ENCODE data around the gene HNRNPUL2. TPM values are rescaled to one million over a fixed set of nuclear protein-coding genes. Genes with fewer than 3 reads are reported as not detected.

Gene HNRNPUL2
- polyA plus RNA-seq, 2 donors: 27.5 to 27.9 TPM

DNA sequence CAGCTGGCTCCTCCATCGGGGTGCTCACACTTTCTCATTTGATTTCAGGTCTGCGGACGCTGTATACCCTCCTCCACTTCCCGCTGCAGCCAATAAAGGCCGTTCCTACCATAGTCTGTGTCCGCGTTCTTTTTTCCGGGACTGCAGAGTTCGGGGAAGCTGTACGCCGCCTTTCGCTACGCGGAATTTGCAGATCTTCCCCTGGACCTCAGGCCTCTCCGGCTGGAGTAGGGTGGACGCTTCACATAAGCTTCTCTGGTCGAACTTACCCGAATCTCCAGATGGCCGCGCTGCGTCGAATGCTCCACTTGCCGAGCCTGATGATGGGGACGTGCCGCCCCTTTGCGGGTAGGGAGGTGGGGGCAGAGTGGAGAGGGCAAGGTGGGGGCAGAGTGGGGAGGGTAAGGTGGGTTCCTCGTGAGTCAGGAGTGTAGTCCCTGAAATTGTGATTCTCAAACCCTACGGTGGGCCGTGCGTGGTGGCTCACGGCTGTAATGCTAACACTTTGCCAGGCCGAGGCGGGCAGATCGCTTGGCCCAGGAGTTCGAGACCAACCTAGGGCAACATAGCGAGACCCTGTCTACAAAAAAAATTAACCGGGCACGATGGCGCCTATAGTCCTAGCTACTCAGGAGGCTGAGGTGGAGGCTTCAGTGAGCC, 61.5 kb downstream of the HNRNPUL2 start:
- Histone ChIP-seq H3K9me3 (ENCODE audit: control insufficient read depth in 2 of 2, insufficient read depth in 1 of 2, low read depth in 1 of 2, low read length in 1 of 2) (no peaks in the 10 kb centered on the region), H3K4me1 (ENCODE audit: control insufficient read depth in 2 of 2, insufficient read depth in 2 of 2, low read length in 1 of 2) (peaks cover 4 to 10% of the 10 kb centered on the region in 2 donors), H3K4me3 (ENCODE audit: low read depth in 1 of 2, low read length in 2 of 2) (peak overlapping the region; percentile 82 to 91), H3K27ac (ENCODE audit: low read depth in 2 of 2, low read length in 1 of 2) (peak overlapping the region; percentile 87 to 97), H3K27me3 (ENCODE audit: control insufficient read depth in 1 of 2, insufficient read depth in 2 of 2, low read length in 2 of 2) (no peaks in the 10 kb centered on the region), H3K36me3 (ENCODE audit: control insufficient read depth in 2 of 2, insufficient read depth in 2 of 2, low read length in 1 of 2) (peaks cover 3 to 5% of the 10 kb centered on the region in 2 donors)
- whole genome bisulfite sequencing, 2 donors: 1 to 5% methylated on average over 39 of the region's 39 CpGs

DNA sequence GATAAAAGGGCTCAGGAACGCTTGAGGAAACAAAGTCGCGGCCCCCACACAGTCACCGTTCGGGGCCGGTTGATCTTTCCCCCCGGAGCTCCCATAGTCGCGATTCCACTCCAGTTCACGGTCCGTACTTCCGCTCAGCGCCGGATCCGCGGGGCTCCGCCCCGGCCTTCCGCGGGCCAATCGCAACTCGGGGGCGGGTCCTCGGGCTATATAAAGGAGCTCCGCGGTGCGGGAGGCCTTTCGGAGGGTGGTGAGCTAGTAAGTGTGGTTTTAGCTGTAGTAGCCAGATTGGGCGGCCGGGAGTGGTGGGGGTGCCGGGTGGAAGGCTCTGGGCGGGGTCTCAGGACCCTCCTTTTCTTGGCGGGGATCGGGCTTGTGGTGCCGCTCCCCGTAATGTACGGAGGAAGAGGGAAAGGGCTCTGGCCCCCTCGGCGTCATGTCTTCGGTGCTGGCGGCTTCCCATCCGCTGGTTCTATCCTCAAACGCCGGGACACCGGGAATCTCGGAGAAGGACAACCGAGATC, 62.1 kb downstream of the HNRNPUL2 start, which contains the start of the genes C11orf98 and CSKMT:
Gene C11orf98 (minus strand): TSS at position 136 of the 524 bp plus-strand sequence. CDS start 41 bp downstream, at position 95.
Gene CSKMT (plus strand): TSS at position 238 of the 524 bp plus-strand sequence. CDS start 568 bp downstream, outside the sequence.
- 0% methylated on average over 42 to 46 of the region's 47 CpGs for WGBS, 2 donors
- H3K9me3 ChIP-seq (ENCODE audit: control insufficient read depth in 2 of 2, insufficient read depth in 1 of 2, low read depth in 1 of 2, low read length in 1 of 2): no peaks in the 10 kb centered on the region
- no peaks in the 10 kb centered on the region for H3K27me3 ChIP-seq (ENCODE audit: control insufficient read depth in 1 of 2, insufficient read depth in 2 of 2, low read length in 2 of 2)
- peaks cover 4 to 10% of the 10 kb centered on the region in 2 donors for H3K4me1 ChIP-seq (ENCODE audit: control insufficient read depth in 2 of 2, insufficient read depth in 2 of 2, low read length in 1 of 2)
- H3K4me3 ChIP-seq (ENCODE audit: low read depth in 1 of 2, low read length in 2 of 2): peak within 1 kb of the TSS; percentile 82 to 91
- peaks cover 3 to 5% of the 10 kb centered on the region in 2 donors for H3K36me3 ChIP-seq (ENCODE audit: control insufficient read depth in 2 of 2, insufficient read depth in 2 of 2, low read length in 1 of 2)
- peak within 1 kb of the TSS; percentile 91 to 97 for H3K27ac ChIP-seq (ENCODE audit: low read depth in 2 of 2, low read length in 1 of 2)

DNA sequence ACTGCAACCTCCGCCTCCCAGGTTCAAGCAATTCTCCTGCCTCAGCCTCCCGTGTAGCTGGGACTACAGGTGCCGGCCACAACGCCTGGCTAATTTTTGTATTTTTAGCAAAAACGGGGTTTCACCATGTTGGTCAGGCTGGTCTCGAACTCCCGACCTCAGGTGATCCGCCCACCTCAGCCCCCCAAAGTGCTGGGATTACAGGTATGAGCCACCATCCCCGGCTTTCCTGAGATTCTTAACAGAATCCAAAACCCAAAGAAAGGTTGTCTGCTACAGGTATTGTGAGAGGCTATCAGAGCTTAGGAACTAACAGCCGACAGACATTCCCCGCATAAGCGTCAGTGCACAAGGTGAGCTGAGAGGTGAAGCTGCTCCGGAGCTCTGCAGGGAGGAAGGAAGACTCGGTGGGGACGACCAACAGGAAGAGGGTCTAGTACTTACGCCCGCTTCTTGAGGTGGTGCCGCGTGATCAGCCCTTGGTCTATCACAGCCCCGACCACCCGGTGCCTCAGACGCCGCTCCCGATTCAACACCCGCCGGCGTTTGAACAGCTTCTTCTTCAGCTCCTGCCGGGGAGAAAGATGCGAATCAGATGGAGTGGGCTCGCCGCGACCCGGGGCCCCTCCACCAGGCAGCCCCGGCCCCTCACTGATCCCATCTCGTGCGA, 62.7 kb downstream of the HNRNPUL2 start:
- no peaks in the 10 kb centered on the region for H3K27me3 ChIP-seq (ENCODE audit: control insufficient read depth in 1 of 2, insufficient read depth in 2 of 2, low read length in 2 of 2)
- peaks cover 4 to 10% of the 10 kb centered on the region in 2 donors for H3K4me1 ChIP-seq (ENCODE audit: control insufficient read depth in 2 of 2, insufficient read depth in 2 of 2, low read length in 1 of 2)
- 3% methylated on average over 35 to 36 of the region's 36 CpGs for WGBS, 2 donors
- no peaks in the 10 kb centered on the region for H3K9me3 ChIP-seq (ENCODE audit: control insufficient read depth in 2 of 2, insufficient read depth in 1 of 2, low read depth in 1 of 2, low read length in 1 of 2)
- H3K27ac ChIP-seq (ENCODE audit: low read depth in 2 of 2, low read length in 1 of 2): peak overlapping the region; percentile 91 to 97
- peak overlapping the region; percentile 82 to 91 for H3K4me3 ChIP-seq (ENCODE audit: low read depth in 1 of 2, low read length in 2 of 2)
- H3K36me3 ChIP-seq (ENCODE audit: control insufficient read depth in 2 of 2, insufficient read depth in 2 of 2, low read length in 1 of 2): peaks cover 3 to 5% of the 10 kb centered on the region in 2 donors

Other genes starting within 250 kb of the HNRNPUL2 start
- 100 to 1,000 TPM; 168 to 195 TPM for gene AHNAK, start 180.7 kb downstream of the HNRNPUL2 start, polyA plus RNA-seq
- gene EEF1G, start 153.6 kb downstream of the HNRNPUL2 start, polyA plus RNA-seq: 1,000 to 10,000 TPM in 1 of 2 donors, 100 to 1,000 TPM in 1; 884 to 1,495 TPM
- 10 to 100 TPM in 1 of 2 donors, 1 to 10 TPM in 1; 9.0 to 15.2 TPM for gene TUT1, start 135.9 kb downstream of the HNRNPUL2 start, polyA plus RNA-seq
- 10 to 100 TPM; 76.2 to 90.4 TPM for gene MTA2, start 125.6 kb downstream of the HNRNPUL2 start, polyA plus RNA-seq
- 100 to 1,000 TPM in 1 of 2 donors, 10 to 100 TPM in 1; 79.0 to 107 TPM for gene EML3, start 114.7 kb downstream of the HNRNPUL2 start, polyA plus RNA-seq
- gene ROM1, start 114.2 kb downstream of the HNRNPUL2 start, polyA plus RNA-seq: 10 to 100 TPM in 1 of 2 donors, 1 to 10 TPM in 1; 7.4 to 10.5 TPM
- gene B3GAT3, start 105.5 kb downstream of the HNRNPUL2 start, polyA plus RNA-seq: 10 to 100 TPM; 14.9 to 25.4 TPM
- gene GANAB, start 80.8 kb downstream of the HNRNPUL2 start, polyA plus RNA-seq: 10 to 100 TPM; 59.8 to 71.6 TPM
- gene INTS5, start 74.2 kb downstream of the HNRNPUL2 start, polyA plus RNA-seq: 10 to 100 TPM in 1 of 2 donors, 1 to 10 TPM in 1; 4.8 to 10.1 TPM
- gene C11orf98, start 62.2 kb downstream of the HNRNPUL2 start, polyA plus RNA-seq: 10 to 100 TPM; 71.9 to 96.9 TPM
- gene CSKMT, start 62.1 kb downstream of the HNRNPUL2 start, polyA plus RNA-seq: 10 to 100 TPM; 15.4 to 32.2 TPM
- 10 to 100 TPM; 16.5 to 23.2 TPM for gene UQCC3, start 55.8 kb downstream of the HNRNPUL2 start, polyA plus RNA-seq
- gene LBHD1, start 55.2 kb downstream of the HNRNPUL2 start, polyA plus RNA-seq: 1 to 10 TPM; 2.7 to 5.2 TPM
- 100 to 1,000 TPM; 109 to 127 TPM for gene UBXN1, start 48.4 kb downstream of the HNRNPUL2 start, polyA plus RNA-seq
- 1 to 10 TPM; 1.4 to 2.4 TPM for gene LRRN4CL, start 37.9 kb downstream of the HNRNPUL2 start, polyA plus RNA-seq
- 10 to 100 TPM; 33.9 to 58.9 TPM for gene BSCL2, start 20.0 kb downstream of the HNRNPUL2 start, polyA plus RNA-seq
- gene GNG3, start 19.8 kb downstream of the HNRNPUL2 start, polyA plus RNA-seq: under 1 TPM; 0.04 to 0.24 TPM
- gene TTC9C, start 1.0 kb upstream of the HNRNPUL2 start, polyA plus RNA-seq: 10 to 100 TPM; 13.3 to 31.1 TPM
- gene ZBTB3, start 26.7 kb upstream of the HNRNPUL2 start, polyA plus RNA-seq: 1 to 10 TPM; 1.9 to 4.0 TPM
- gene POLR2G, start 34.1 kb upstream of the HNRNPUL2 start, polyA plus RNA-seq: 10 to 100 TPM; 43.2 to 94.0 TPM
- 10 to 100 TPM; 17.0 to 21.6 TPM for gene TAF6L, start 43.9 kb upstream of the HNRNPUL2 start, polyA plus RNA-seq
- 10 to 100 TPM; 30.5 to 41.2 TPM for gene TMEM179B, start 59.9 kb upstream of the HNRNPUL2 start, polyA plus RNA-seq
- 10 to 100 TPM; 13.8 to 19.7 TPM for gene TMEM223, start 64.5 kb upstream of the HNRNPUL2 start, polyA plus RNA-seq
- 10 to 100 TPM; 77.9 to 84.7 TPM for gene NXF1, start 78.0 kb upstream of the HNRNPUL2 start, polyA plus RNA-seq
- gene STX5, start 104.6 kb upstream of the HNRNPUL2 start, polyA plus RNA-seq: 10 to 100 TPM; 14.5 to 25.2 TPM
- not detected for gene TEX54, start 105.4 kb upstream of the HNRNPUL2 start, polyA plus RNA-seq
- gene WDR74, start 112.1 kb upstream of the HNRNPUL2 start, polyA plus RNA-seq: 10 to 100 TPM; 44.0 to 44.6 TPM
- gene SLC3A2, start 153.4 kb upstream of the HNRNPUL2 start, polyA plus RNA-seq: 100 to 1,000 TPM in 1 of 2 donors, 10 to 100 TPM in 1; 90.5 to 146 TPM
- under 1 TPM in 1 of 2 donors, not detected in 1; 0.01 TPM for gene CHRM1, start 193.9 kb upstream of the HNRNPUL2 start, polyA plus RNA-seq